HG03457 (cell line): ENCODE data around the gene STAT4.

Experiments used
- ATAC-seq: cut with Tn5 transposase; IDR thresholded peaks from one replicate; pipeline ENCODE4 v1.9.1; 2021; ENCODE audit warnings: moderate number of reproducible peaks; ENCODE audit not compliant: unreplicated experiment

The STAT4 gene

DNA sequence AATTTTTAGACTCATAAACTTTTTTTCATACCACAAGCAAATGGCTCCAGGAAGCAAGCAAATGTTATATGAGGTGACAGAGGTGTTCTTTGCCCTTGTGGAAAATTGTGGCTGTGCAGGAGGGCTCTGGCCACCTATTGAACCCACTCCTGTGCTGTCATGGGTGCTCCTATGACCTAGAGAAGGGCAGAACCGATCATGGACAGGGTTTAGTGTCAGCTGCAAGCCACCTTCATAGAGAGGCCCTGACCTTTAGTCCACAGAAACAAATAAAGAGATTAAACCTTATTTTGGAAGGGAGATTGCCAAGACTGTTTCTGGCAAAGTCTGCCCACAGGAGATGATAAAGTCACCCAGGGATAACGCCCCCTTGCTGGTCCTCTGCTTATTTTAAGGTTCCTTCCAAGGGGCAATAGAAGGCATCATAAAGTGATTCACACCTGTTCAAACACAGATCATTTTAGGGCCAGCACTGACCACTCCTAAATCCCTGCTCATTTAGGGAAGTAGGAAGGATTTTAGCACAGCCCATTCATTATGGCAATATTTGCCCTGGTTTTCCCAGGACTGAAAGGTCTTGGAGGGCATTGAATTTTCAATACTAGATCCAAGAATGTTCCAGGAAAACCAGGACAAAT, 26.1 kb upstream of the STAT4 start:
- ATAC-seq: no peak

DNA sequence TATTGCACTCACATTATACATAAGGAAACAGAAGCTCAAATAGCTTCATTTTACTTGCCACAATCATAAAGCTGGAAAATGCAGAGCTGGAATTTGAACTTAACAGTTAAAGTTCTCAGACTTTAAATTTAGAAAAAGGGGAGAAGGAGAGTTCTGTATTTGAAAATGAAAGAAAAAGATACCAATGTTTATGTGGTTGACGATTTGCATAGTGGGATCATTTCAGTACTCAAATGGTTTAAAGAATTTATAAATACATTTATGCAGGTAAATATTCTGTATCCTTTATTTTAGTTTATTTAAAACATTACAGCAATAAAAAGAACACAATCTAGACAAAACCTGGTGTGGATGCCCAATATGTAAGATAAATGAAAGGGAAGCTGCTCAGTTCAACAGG, 25.5 kb upstream of the STAT4 start:
- ATAC-seq: no peak

DNA sequence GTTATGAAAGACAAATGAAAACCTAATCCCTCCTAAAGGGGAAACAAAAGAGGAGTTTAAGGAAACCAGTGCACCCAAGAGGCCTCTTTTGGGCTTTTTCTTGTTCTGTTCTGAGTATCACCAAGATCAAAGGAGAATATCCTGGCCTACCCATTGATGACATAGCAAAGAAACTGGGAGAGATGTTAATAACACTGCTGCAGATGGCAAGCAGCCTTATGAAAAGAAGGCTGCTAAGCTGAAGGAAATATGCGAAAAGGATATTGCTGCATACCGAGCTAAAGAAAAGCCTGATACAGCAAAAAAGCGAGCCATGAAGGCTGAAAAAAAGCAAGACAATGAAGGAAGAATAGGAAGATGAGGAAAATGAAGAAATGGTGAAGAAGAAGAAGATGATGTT, 23.6 kb upstream of the STAT4 start:
- no peak for ATAC-seq

DNA sequence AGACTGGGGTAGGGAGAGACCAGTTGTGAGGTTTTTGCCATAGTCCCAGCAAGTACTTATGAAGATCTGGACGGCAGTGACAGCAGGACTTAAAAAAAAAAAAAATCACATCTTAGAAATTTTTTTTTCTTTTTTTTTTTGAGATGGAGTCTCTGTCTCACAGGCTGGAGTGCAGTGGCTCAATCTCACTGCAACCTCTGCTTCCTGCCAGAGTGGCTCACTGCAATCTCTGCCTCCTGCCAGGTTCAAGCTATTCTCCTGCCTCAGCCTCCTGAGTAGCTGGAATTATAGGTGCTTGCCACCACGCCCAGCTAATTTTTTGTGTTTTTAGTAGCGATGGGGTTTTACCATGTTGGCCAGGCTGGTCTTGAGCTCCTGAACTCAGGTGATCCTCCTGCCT, 22.4 kb upstream of the STAT4 start:
- ATAC-seq: no peak

DNA sequence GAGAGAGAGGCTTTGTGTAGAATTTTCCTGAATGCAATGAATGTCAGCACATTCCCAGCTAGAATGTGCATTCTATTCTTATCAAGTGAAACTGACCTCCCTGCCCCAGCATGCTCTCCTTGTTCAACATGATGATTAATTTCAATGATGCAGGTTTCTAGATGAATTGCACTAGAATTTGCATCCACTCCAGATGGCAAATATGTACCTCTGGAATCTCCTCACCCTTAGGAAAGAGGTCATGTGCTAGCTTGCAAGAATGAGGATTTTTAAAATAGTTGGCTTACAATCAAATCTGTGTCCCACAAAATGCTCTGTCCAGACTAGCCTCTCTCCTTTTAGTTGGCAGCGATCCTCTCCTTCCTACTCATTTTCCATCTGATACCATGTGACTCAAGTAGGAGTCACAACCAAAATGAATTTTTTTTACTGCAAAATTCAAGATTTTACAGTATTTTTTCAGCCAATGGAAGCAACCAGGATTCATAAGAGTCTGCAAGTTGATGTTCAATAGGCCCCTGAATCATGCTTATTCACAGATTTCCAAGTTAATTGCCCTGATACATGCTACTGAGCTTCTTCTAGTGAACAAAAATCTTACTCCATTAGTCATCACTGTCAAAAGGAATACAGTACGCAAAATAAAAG, 21.0 kb upstream of the STAT4 start:
- no peak for ATAC-seq

DNA sequence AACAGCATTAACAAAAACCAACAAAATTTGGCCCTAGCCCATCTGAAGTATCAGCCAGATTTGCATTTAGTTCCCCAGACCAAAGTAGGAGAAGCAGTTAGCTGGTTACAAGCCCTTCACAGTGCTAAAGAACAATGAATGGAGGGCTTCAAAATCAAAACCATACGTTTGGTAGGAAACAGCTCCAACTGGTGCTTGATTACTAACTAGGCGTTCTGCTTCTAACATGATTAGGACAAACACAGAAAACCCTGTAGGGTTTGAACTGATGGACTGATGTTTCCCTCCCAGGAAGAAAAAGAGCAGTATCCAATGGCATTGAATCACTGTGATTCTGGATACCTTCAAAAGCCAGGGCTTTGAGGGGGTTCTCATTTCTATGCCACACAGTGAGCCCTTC, 20.5 kb upstream of the STAT4 start:
- ATAC-seq: no peak

DNA sequence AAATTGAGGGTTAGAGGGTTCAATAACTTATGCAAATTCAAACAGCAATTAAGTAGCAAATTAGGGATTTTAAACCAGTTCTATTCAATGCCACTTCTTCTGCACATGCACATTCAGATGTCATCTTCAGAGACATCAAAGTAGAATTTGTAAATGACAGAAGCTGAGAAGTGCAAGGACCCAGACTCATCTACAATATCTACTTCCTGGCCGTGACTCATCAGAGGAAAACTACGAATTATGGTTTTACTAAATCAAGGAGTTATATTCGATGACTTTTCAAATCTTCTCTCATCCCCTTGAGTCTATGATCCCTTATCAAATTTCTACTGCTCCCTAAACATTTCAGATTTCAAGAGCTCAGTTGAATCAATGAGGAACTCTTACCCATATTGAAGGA, 20.0 kb upstream of the STAT4 start:
- no peak for ATAC-seq

DNA sequence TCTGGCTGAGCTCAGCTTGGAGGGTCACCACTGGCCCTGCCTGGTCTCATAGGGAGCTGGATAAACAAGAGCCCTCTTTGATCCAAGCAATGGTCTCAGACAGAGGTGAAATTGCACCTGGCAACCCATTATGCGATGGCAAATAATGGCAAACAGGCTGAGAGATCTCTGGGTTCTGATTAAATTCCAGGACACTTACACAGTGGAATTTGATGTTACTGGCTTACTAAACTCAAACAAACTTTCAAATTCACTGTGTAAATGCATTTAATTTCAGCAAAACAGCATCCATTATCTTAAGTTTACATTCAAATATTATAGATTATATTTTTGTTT, 19.5 kb upstream of the STAT4 start:
- ATAC-seq: no peak

DNA sequence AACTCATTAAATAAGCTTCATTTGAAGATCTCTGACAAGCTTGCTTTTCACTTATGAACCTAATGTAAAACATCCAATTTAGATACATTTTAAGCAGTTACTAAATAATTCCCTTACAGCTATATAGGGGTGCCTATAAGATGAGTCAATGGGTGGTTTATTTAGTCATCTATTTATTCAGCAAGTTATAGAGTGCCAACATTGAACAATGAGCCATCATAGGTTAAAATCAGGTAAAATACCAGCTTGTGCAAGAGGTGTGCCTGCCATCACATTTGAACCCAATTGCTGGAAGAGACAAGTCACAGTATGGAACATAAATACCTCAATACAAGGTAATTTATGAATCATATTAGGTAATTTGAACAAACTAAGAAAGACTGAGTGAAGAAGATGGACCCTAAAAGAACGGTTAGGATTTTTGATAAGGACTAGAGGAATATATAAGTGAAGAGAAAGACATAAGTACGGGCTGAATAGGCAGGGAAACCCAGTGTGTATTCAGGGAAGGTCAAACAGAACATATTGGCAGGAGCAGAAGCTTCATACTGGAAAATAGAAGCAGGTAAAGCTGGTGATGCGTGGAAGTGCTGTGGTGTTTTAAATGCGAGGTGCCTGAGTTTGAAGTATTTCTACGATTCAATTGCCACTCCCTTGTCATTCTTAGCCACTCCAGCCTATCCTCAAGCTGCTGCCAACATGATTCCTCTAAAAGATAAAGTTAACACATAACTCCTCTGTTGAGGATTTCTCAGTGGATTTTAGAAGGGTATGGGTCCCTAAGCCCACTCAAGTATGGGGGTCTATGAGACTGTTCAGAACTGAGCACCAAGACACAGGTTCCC, 18.9 kb upstream of the STAT4 start:
- ATAC-seq: no peak

DNA sequence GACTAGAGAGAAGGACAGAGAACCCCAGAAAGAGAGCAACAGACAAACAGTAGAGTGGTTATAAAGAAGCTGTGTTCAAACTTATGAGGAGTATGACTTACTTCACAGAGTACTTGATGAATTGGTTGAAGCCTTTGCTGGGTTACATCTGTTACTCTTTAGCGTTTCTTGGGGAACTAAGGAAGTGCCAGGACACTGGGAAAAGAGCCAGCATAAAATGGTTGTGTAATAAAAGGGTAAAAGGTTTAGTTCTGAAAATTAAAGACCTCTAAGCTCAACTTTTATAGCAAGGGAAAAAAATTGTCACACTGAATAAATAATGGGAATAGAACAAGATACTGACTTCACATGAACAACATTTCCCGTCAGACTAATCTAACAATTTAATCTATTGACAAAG, 17.0 kb upstream of the STAT4 start:
- ATAC-seq: no peak

DNA sequence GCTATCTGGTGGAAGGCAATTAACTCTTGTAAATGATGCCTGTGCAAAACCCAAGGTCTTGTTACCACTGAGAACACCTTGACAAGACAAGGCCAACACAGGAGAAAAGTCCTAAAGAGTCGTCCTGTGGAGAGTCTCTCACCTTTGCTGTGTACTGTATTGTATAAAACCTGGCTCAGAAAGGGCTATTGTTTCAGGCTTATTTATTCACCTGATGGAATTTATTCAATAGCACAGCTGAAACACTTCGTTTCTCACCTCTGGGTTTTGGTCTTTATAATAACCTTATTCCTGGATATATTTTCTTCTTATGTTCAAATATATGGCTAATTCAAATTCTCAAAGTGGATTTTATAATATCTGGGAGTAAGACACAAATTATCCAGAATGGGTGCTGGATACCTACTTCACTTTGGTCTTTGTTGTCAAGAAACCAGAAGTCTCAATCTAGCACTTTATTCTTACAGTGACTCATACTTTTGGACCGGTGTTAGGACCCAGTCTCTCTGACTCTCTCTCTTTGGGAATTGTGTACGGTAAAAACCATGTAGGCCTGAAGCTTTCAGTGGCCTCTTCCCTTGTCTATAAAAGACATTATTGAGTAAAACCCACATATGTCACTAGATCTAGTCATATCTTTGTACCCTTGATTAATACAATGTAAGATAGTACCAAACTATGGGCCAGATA, 16.1 kb upstream of the STAT4 start:
- no peak for ATAC-seq

DNA sequence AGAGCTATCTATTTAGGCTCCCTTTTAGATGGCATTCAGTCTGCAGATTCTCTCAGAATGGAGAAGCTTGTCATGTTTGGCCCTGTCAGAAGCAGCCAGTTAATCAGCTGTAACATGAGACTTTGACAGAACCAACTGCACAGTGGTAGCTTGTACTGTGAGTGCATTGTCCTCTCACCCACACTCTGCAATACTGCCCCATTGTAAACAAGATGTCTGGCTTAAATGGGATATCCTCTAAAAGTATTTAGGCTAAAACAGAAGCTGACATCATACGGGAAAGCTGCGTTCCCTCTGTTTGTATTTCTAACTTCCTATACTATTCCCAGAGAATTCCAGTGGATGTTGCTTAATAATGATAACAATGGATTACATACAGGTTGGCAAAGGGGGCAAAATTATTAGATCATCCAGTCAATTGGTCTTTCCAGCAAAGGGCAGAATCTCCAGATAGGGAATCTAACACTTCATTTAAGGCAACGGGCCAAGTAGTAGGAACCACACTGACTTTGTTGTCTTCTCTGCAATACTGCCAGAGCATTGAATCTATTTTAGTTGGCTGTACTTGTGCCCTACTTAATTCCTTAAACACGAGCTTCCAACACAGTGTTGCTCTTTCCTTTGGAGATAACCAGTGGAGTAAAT, 15.4 kb upstream of the STAT4 start:
- no peak for ATAC-seq

DNA sequence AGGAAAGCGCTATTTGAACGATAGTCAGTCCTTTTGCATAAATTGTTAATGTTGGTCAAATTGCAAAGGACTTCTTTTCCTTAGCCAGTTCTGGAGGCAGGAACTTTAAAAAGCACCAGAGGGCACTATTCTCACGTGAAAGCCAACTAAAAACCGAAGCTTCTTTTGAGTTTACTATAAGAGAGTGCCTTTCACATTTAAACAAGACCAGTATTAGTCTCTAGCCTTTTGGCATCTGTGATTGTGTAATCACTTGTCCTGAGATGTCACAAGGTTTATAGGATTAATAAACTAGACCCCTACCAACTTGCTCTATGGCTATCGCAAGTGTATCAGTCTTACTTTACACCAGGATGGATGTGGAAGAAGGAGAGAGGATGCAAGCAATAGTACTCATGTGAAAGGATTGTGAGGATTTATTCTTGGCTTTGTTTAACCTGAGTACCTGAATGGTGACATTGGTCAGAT, 14.4 kb upstream of the STAT4 start:
- no peak for ATAC-seq

DNA sequence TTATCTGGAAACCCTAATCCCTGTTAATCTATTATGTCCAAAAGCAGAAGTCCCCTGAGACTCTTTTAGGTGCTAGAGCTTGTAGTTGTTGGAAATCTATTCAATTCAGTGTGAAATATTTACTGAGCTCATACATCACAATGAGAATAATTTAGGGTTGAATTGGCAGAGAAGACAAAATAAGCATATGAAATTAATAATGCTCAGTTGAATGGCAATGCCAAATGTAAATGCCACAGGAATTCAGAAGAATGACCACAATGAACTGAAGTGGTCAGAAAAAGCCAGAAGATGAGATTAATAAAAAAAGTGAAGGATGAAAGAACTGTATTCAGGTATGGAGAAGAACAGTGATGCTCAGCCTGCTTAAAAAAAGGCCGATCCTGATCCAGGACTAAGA, 8.0 kb upstream of the STAT4 start:
- no peak for ATAC-seq

DNA sequence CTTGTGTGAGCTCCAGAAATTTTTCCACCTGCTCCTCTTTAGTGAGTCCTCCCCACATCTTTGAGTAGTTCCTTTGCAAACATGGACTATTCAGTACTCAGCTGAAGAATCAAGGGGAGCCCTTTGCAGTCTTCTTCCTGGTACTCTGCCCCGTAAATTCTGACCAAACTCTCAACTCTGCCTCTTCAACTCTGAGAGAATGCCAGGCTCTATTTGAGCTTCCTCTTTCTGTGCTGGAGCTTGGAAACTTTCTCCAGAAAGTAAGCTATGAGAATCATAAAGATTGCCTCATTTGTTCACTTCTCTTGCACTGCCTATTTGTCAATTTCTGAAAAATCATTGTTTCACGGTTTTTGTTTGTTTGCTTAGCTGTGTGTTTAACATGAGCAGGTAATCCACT, 7.4 kb upstream of the STAT4 start:
- ATAC-seq: no peak

DNA sequence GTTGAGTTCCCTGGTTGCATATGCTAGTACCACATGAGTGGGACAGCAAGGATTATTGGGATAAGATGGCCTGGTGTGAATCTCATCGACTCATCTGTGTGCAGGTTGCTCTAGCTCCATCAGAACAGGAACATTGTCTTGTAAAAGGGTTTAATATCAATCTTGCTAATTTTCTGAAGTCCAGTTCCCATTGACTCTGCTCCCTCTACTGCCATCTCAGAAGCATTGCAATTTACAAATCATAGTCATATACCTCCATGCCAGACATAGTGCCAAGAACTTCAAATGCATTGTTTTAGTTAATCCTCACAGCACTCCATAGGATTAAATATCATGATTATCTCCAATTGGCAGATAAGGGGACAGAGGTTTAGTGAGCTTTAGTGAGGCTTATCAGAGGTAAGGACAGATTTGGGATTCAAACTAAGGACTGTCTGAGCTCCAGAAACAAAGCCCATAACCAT, 4.8 kb upstream of the STAT4 start:
- no peak for ATAC-seq

DNA sequence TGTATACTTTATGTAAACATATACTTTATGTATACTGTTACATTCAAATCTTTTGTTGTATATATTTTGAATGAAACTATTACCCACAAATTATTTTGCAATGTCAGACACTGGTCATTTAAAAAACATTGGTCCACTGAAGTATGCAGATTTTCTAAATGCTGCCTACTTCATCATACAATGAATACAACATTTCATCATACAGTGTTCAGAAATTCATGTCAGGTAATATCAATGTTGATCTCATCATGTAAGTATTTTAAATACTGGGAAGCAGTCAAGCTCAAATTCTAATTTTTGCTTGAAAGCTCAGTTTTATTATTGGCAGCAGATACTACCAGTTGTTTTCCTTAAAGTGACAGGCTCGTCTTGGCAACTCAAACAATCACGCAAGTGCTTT, 2.9 kb upstream of the STAT4 start:
- no peak for ATAC-seq

DNA sequence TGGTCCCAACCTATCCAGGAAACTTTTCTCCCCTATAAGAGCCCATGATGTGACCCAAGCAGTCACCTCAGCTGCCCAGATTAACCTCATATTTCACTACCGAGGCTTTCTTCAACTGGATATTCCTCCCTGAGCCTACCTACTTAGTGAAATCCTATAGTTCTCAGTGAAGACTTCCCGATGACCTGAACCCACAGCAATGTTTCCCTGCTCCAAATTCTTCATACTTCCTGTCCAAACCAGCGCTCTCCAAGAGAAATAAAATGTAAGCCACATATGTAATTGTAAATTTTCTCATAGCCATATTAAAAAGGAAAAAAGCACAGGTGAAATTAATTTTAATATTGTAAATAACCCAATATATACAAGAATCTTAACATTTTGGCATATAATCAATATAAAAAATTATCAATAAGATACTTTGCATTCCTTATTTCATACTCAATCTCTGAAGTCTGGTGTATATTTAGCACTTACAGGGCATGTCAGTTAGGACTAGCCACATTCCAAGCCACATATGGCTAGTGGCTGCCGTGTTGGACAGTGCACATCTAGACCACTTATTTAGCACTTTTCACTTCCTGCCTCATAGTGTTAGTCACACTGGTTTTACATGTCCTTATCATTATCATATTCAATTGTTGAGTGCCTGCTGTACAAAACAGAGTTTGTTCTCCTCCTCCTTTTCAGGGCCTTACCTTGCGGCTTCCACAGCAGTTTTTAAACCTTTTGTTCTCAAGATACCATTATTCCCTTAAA, 1.9 kb upstream of the STAT4 start:
- ATAC-seq: no peak

DNA sequence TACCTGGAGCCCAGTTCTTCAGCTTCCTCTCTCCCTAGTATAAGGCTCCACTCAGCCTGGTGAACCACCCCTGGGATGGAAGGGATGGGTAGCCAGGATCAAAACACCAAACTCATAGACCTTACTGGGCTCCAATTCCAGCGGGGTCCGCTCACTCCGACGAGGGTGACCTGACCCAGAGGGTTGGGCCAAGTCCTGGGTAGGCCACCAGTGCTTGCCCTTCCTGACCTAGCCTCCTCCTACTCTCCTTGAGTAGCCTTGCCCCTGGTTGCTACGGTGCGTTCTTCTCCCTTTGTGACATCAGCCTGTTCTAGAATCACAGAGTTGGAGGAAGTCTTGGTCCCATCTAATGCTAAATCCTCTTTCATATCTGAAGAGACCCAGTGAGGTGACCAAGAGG, 537 bp upstream of the STAT4 start:
- no peak for ATAC-seq

DNA sequence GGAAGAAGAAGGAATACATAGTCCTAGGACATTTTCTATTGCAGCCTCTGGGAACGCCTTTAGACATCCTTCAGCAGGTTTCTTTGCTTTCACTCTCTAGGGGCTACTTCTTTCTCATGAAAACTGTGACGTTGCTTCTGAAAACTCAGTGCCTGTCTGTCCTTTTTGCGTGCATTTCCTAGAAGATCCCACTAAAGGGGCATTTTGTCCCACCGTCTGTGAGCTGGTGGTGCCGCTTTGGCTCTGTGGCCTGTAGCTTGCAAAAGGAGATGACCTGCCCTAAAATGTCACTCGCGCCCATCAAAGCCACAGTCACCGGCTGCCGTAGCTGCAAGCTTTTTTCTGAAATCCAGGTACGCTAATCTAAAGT, 579 bp downstream of the STAT4 start:
- ATAC-seq: peak; percentile 9
